Right renal cortex interstitium (tissue), 3 donors: ENCODE data around the gene IGSF22. TPM values are rescaled to one million over a fixed set of nuclear protein-coding genes. Genes with fewer than 3 reads are reported as not detected.
"Not testable (repeated sequence)": the region's sequence is repeated elsewhere in the genome, so short reads cannot be mapped to it uniquely, and the experiment has no call there.

Source experiments
- DNase-seq, 3 donors: peaks; one replicate each; pipeline ENCODE4 v3.0.0-alpha.2; 2013; ENCODE audit warnings: low read depth in 3 of 3, low spot score in 2 of 3
- polyA plus RNA-seq, 3 donors: library from polyadenylated mRNA; unstranded; fragments of 120-200 nt; gene quantifications; one replicate each; pipeline ENCODE4 v1.2.1, GENCODE V29; 2013; ENCODE audit not compliant: insufficient read length in 3 of 3

Gene IGSF22
- polyA plus RNA-seq, 3 donors, result 1.3 to 1.7 (median 1.4) TPM

DNA sequence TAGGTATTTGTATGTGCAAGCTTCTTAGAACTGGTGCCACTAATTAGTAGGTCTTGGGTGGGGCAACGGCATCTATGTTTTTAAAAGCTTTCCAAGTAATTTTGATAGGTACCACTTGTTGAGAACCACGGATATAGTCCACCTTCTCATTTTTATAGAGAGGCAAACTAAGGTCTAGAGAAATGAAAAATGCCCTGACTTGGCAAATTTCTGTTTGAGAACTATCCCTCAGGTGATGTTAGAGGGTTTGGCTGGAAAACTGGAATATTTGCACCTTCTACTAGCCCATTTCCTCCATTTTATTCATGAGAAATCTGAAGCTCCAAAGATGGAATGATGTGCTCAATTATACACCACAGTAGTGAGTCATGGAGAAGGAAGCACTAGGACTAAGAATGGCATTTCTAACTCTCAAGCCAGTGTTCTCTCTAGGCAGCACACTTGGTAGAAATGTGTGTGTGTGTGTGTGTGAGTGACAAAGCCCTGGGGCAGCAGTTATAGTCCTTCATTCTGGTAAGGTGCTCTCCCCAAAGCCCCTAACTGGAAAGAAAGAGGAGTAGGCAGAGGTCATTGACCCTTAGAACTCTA is 29.3 kb downstream of the IGSF22 start:
- DNase-seq, result no peak

DNA sequence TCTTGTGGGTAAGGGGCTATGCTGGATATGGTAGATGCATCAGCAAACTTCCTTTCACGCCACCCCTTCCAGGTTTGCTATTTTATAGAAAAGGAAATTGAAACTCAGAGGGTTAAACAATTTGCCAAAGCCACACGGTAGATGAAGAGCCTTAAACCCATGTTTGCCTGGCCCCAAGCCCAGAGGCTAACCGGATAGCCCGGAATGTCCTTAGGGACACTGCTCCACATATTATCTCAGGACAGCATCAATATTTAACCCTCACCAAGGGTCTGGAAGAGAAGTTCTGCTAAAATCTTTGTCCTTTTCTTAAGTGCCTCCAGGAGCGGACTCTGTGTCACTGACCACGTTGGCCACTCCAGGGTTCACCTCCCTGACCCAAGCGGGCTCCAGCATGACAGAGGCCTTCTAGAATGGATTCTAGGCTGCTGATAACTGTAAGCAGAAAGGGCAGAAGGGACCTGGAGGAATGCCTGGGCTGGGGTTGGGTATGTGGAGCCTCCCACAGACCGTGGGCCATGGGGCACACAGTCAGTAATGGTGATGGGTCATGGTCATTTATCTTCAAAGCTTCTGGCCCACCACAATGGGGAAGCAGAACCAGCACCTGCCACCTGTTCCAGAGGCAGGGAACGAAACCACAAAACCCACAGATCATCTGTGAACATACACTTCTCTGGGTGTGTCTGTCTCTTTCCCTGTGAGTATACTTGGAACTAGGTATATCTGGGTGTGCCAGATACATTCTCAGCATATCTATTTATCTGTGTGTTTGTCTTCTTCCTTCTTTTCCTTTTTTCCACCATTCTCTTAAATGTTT is 32.8 kb downstream of the IGSF22 start:
- DNase-seq, result no peak

DNA sequence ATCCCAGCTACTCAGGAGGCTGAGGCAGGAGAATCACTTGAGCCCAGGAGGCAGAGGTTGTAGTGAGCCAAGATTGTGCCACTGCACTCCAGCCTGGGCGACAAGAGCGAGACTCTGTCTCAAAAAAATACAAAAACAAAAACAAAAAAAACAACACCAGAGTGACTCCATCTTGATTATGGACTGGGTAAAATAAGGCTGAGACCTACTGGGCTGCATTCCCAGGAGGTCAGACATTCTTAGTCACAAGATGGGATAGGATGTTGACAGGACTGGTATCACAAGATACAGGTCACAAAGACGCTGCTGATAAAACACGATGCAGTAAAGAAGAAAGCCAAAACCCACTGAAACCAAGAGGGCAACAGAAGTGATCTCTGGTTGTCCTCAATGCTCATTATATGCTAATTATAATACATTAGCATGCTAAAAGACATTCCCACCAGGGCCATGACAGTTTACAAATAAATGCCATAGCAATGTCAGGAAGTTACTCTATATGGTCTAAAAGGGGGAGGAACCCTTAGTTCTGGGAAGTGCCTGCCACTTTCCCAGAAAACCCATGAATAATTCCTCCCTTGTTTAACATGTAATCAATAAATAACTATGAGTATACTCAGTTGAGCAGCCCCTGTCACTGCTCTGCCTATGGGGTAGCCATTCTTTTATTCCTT is 34.4 kb downstream of the IGSF22 start:
- not testable (repeated sequence) for DNase-seq

DNA sequence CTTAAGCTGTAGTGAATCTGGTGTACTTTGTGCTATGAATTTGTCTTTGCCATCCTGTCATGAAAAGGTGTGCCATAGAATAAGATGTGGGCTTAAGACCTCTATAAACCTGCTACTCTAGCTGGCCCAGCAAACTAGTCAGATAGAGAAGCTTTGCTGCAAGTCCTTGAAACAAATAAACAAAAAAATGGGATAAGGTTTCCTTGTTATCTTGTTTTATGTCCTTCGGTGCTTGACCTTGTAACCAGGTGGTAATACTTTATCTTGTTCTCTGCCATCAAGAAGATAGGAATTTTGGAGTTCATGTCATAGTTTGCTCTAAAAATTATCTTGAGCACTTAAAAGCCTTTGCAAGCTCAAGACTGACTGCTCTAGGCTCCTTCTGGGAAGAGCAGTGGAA is 41.7 kb downstream of the IGSF22 start:
- DNase-seq, result no peak

DNA sequence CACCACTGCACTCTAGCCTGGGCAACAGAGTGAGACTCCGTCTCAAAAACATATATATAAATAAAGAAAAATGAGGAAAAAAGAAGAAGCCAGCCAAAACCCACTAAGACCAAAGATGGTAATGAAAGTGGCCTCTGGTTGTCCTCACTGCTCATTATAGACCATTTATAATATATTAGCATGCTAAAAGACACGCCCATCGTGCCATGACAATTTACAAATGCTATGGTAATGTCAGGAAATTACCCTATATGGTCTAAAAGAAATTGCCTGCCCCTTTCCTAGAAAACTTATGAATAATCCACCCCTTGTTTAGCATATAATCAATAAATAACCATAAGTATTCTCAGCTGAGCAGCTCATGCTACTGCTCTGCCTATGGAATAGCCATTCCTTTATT is 43.5 kb downstream of the IGSF22 start:
- DNase-seq, result no peak

DNA sequence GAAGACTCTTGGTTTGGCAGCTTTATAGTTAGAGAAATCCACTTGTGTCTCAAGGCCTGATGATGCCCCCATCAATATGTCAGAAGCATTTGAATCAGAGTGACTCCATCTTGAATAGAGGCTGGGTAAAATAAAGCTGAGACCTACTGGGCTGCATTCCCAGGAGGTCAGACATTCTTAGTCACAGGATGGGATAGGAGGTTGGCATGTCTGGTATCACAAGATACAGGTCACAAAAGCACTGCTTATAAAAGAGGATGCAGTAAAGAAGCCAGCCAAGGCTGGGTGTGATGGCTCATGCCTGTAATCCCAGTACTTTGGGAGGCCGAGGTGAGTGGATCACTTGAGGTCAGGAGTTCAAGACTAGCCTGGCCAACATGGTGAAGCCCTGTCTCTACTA is 44.0 kb downstream of the IGSF22 start:
- not testable (repeated sequence) for DNase-seq

DNA sequence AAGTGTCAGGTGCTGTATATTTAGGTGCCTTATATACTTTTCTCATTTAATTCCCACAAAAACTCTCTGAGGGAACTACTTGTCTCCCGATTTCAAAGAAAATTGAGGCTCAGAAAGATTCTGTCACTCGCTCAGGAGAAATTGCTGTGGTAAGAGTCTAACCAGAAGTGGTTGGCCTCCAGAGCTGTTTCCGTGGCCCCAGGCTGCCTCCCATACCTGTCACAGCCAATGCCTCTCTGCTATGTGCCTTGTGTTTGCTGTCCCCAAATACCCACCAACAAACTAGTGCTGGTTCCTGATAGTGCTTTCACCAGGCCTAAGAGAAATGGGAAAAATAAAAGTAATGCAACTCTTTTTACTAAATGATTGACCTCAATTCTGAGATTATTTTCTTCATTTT is 48.4 kb downstream of the IGSF22 start:
- DNase-seq, result no peak

DNA sequence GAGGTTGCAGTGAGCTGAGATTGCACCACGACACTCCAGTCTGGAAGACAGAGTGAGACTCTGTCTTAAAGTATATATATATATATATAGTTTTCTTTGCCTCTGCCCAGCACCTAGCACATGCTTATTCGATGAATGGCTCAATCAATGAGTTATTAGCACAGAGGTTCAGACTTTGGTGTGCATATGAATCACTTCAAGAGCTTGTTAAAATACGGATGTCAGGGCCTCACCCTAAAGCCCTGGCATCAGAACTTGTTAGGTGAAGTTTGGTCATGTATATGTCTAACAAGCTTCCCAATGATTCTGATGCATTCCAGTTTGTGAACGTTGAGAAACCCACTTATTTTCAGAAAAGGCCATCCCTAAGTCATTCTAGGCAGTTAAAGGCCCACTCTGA is 49.2 kb downstream of the IGSF22 start:
- no peak for DNase-seq

DNA sequence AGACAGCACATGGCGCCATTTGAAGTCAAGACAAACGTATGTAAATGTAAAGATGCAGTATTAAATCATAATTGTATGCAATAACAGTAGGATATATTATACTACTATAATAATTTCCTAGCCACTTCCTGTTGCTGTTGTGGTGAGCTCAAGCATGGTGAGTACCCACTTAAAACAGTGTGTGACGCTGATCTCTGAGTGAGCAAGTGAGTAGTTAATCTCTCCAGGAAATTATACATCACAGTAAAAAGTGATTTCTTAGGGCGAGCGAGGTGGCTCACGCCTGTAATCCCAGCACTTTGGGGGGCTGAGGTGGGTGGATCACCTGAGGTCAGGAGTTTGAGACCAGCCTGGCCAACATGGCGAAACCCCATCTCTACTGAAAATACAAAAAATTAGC is 53.8 kb downstream of the IGSF22 start:
- DNase-seq, result not testable (repeated sequence)

DNA sequence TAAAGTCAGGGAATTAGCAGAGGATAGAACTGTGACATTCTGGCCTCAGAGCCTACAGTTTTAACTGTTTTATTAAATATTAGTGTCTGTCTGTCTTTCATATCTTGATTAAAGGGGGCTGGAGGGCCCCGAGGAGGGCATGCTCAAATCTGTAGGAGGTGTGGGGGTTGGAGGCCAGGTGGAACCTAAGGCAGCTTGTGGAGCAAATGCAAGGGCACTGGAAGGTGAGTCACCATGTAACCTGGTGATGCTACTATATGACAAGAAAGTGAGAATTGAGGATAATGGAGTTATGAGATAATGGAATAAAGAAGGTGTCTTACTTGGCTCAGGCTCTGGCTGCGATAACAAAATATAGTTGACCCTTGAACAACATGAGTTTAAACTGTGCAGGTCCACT is 54.7 kb downstream of the IGSF22 start:
- no peak for DNase-seq

DNA sequence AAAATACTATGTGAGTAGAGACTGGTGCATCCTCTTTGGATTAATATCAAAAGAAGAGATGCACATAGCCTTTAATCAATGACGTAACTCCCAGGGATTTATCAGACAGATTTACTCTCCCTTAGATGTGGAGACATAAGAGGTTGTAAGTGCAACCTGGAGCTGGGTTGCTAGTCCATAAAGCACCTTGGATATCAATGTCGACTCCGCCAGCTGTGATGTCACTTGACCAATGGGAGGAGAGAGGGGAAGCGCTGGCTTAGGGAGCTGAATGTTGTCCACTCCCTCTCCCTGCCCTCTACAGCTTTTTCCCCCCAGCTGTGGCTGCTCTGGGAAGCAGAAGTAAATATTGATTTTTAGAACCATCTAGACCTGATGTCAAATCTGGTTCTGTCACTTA is 56.3 kb downstream of the IGSF22 start:
- DNase-seq, result no peak

DNA sequence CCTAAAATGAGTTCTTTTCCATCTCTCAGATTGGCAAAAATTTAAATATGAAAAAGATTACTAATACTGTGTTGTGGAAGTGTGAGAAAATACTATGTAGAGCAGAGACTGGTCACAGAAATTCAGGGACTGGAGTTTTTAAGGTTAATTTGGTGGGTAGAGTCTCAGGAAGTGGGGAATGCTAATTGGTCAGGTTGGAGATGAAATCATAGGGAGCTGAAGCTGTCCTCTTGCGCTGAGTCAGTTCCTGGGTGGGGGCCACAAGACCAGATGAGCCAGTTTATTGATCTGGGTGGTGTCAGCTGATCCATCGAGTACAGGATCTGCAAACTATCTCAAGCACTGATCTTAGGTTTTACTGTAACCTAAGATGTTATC is 56.8 kb downstream of the IGSF22 start:
- no peak for DNase-seq

DNA sequence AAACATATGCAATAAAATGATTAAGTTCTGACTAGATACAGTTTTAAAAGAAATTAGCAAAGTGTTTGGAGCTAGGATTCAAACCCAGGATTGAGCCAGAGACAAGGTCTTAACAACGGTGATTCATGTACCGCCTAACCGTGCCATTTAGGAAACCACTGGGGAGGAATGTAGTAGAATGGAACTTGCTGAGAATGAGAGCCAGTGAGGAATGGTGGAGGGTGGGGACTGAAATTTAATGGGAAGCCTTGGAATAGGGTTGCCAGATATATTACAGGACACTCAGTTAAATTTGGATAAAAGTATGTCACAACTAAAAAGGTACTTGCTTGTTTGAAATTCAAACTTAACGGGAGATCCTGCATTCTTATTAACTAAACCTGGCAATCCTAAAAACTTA is 57.9 kb downstream of the IGSF22 start:
- no peak for DNase-seq

DNA sequence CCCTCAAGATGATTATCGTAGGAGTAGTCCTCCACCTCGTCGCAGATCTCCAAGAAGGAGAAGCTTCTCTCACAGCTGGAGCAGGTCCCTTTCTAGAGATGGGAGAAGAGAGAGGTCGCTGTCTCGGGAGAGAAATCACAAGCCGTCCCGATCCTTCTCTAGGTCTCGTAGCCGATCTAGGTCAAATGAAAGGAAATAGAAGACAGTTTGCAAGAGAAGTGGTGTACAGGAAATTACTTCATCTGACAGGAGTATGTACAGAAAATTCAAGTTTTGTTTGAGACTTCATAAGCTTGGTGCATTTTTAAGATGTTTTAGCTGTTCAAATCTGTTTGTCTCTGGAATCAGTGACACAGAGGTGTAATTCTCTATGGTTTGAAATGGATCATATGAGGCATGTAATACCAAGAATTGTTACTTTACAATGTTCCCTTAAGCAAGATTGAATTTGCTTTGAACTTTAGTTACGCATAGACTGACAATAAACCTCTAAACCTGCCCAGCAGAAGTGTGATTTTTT is 60.6 kb downstream of the IGSF22 start:
- not testable (repeated sequence) for DNase-seq

DNA sequence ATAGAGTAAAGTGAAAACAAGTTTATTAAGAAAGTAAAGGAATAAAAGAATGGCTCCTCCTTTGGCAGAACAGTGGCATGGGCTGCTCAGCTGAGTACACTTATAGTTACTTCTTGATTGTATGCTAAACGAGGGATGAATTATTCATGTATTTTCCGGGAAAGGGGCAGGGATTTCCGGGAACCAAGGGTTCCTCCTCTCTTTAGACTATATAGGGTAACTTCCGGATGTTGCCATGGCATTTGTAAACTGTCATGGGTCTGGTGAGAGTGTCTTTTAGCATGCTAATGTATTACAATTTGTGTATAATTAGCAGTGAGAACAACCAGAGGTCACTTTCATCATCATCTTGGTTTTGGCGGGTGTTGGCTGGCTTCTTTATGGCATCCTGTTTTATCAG is 68.3 kb downstream of the IGSF22 start:
- no peak for DNase-seq

Other genes with a start within 250 kb of the IGSF22 start
- 100 to 1,000 TPM; 183 to 199 (median 192) TPM for gene TSG101, start 199.2 kb downstream of the IGSF22 start, polyA plus RNA-seq
- gene UEVLD, start 137.5 kb downstream of the IGSF22 start, polyA plus RNA-seq, result 10 to 100 TPM; 19.3 to 22.0 (median 21.2) TPM
- gene MISFA, start 126.4 kb downstream of the IGSF22 start, polyA plus RNA-seq, result 1 to 10 TPM; 4.5 to 7.5 (median 5.9) TPM
- gene SPTY2D1, start 91.8 kb downstream of the IGSF22 start, polyA plus RNA-seq, result 10 to 100 TPM; 28.9 to 30.0 (median 29.0) TPM
- gene TMEM86A, start 27.4 kb downstream of the IGSF22 start, polyA plus RNA-seq, result 1 to 10 TPM; 8.1 to 9.1 (median 8.9) TPM
- under 1 TPM; 0.32 to 0.72 (median 0.46) TPM for gene PTPN5, start 65.6 kb upstream of the IGSF22 start, polyA plus RNA-seq
- not detected for gene MRGPRX1, start 213.2 kb upstream of the IGSF22 start, polyA plus RNA-seq